Liver (tissue), 9 donors: ENCODE results near the gene FRMD7. TPM values are rescaled to one million over a fixed set of nuclear protein-coding genes. Genes with fewer than 3 reads are reported as not detected.
"Not testable (repeated sequence)": the region's sequence is repeated elsewhere in the genome, so short reads cannot be mapped to it uniquely, and the experiment has no call there.

Experiments
- DNase-seq: peaks from one replicate; pipeline ENCODE4 v3.0.0-alpha.2; 2017; ENCODE audit warnings: low spot score
- H3K27ac ChIP-seq, 2 donors: one replicate each; pipeline ENCODE4 v1.7.0; 2013; ENCODE audit warnings: inconsistent platforms in 2 of 2, low read length in 2 of 2, control low read depth in 1 of 2, low read depth in 1 of 2, mild to moderate bottlenecking in 1 of 2
- H3K27me3 ChIP-seq, 4 donors: one replicate each; pipeline versions ENCODE4 v1.6.1 to v1.7.0; 2013; ENCODE audit warnings: low read length in 3 of 4, inconsistent platforms in 1 of 4, mild to moderate bottlenecking in 1 of 4, moderate library complexity in 1 of 4; ENCODE audit not compliant: control insufficient read depth in 4 of 4, insufficient read depth in 4 of 4
- H3K36me3 ChIP-seq, 4 donors: one replicate each; pipeline versions ENCODE4 v1.6.1 to v1.7.0; 2013; ENCODE audit warnings: low read length in 3 of 4, mild to moderate bottlenecking in 3 of 4, low read depth in 1 of 4, moderate library complexity in 1 of 4; ENCODE audit not compliant: control insufficient read depth in 4 of 4, insufficient read depth in 3 of 4
- H3K4me1 ChIP-seq, 4 donors: one replicate each; pipeline versions ENCODE4 v1.6.1 to v1.7.0; 2013; ENCODE audit warnings: low read length in 3 of 4, mild to moderate bottlenecking in 3 of 4, moderate library complexity in 1 of 4; ENCODE audit not compliant: control insufficient read depth in 4 of 4, insufficient read depth in 4 of 4
- H3K4me3 ChIP-seq, 3 donors: one replicate each; pipeline versions ENCODE4 v1.6.1 to v1.7.0; 2013; ENCODE audit warnings: low read length in 3 of 3, control low read depth in 1 of 3, low read depth in 1 of 3, mild to moderate bottlenecking in 1 of 3
- H3K9ac ChIP-seq, 2 donors: one replicate each; pipeline ENCODE4 v1.7.0; 2013; ENCODE audit warnings: low read length in 2 of 2, mild to moderate bottlenecking in 2 of 2, moderate library complexity in 2 of 2, control low read depth in 1 of 2, low read depth in 1 of 2
- H3K9me3 ChIP-seq, 4 donors: one replicate each; pipeline versions ENCODE4 v1.6.1 to v1.7.0; 2013; ENCODE audit warnings: low read length in 3 of 4; ENCODE audit not compliant: control insufficient read depth in 4 of 4
- FOXA1 ChIP-seq: IDR thresholded peaks from 2 replicates; pipeline ENCODE4 v1.6.1; 2016; ENCODE audit warnings: antibody characterized with exemption
- HNF4G ChIP-seq: IDR thresholded peaks from 2 replicates; pipeline ENCODE4 v1.6.1; 2016; ENCODE audit warnings: antibody characterized with exemption
- JUND ChIP-seq, 2 donors: IDR thresholded peaks; 2 replicates each; pipeline ENCODE4 v1.6.1; 2016; ENCODE audit warnings: antibody characterized with exemption in 2 of 2
- RAD21 ChIP-seq, 2 donors: IDR thresholded peaks; 2 replicates each; pipeline ENCODE4 v1.6.1; 2016; ENCODE audit warnings: antibody characterized with exemption in 2 of 2, mild to moderate bottlenecking in 2 of 2
- SP1 ChIP-seq: IDR thresholded peaks from 2 replicates; pipeline ENCODE4 v1.6.1; 2018; ENCODE audit warnings: antibody characterized with exemption, mild to moderate bottlenecking
- TAF1 ChIP-seq: conservative IDR thresholded peaks from 2 replicates; pipeline ENCODE4 v1.6.1; 2016; ENCODE audit warnings: antibody characterized with exemption, mild to moderate bottlenecking
- WGBS: extraction: QIAGEN DNeasy Blood & Tissue Kit; methylation state at CpG from one replicate; pipeline ENCODE4 v1.1.7; 2013; 5-methylcytosine and 5-hydroxymethylcytosine counted together
- polyA plus RNA-seq, 2 donors: library from polyadenylated mRNA; stranded (reverse) in 1 of 2; unstranded in 1 of 2; fragments of 200-250 nt in 1 of 2; fragments of >200 nt in 1 of 2; fragmentation: Nextera tagmentation in 1 of 2; extraction: Ambion mirVana in 1 of 2; gene quantifications; one replicate each; pipeline versions ENCODE4 v1.2.1 to v1.2.3, GENCODE V29; 2013 to 2015
- total RNA-seq, 2 donors: library from RNA; depleted of rRNA; stranded (reverse); fragments of >200 nt; gene quantifications; one replicate each; pipeline ENCODE4 v1.2.3, GENCODE V29; 2014
- TF ChIP-seq, protein P1 (sequence below): IDR thresholded peaks from 2 replicates; pipeline ENCODE4 v1.6.1; 2016; ENCODE audit warnings: antibody characterized with exemption
- TF ChIP-seq, protein P2 (sequence below): IDR thresholded peaks from 2 replicates; pipeline ENCODE4 v1.6.1; 2016; ENCODE audit warnings: antibody characterized with exemption, mild to moderate bottlenecking
- donor health status: healthy.
- donor health status: healthy.
- donor health status: healthy.
- donor health status: healthy.
- donor health status: healthy.

FRMD7 gene
- total and polyA plus RNA-seq, 4 donors = 0.03 to 0.14 (median 0.08) TPM; not detected in 1

DNA sequence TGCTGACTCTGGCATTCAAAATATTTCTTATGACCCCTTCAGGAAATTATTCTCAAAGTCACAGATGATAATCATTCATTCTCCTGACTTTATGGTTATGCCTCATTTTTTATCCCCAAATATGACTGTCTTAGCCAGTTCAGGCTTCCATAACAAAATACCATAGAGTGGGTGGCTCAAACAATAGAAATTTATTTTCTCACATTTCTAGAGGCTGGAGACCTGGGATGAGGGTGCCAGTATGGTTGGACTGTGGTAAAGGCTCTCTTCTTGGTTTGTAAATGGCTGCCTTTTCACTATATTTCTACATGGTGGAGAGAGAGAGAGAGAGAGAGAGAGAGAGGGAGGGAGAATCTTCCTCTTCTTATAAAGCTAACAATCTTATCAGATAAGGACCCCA lies 20.5 kb downstream of the FRMD7 start:
- Histone ChIP-seq H3K4me3 (no peak overlapping the region), H3K36me3 (no peaks in the 10 kb centered on the region), H3K9me3 (no peaks in the 10 kb centered on the region), H3K27me3 (no peaks in the 10 kb centered on the region), H3K9ac (no peak overlapping the region), H3K27ac (no peak overlapping the region), H3K4me1 (no peaks in the 10 kb centered on the region)
- TF ChIP-seq JUND (IDR thresholded peaks at IDR 0.05) = no peak
- DNase-seq = no peak

- 97% methylated on average over 9 of the region's 9 CpGs for WGBS
- Histone ChIP-seq H3K36me3 (no peaks in the 10 kb centered on the region), H3K4me1 (no peaks in the 10 kb centered on the region), H3K9ac (no peak overlapping the region), H3K27me3 (no peaks in the 10 kb centered on the region), H3K27ac (no peak overlapping the region), H3K9me3 (no peaks in the 10 kb centered on the region), H3K4me3 (no peak overlapping the region)
- TF ChIP-seq SP1 = no peak
- no peak for TF ChIP-seq HNF4G
- TF ChIP-seq, protein P1, sequence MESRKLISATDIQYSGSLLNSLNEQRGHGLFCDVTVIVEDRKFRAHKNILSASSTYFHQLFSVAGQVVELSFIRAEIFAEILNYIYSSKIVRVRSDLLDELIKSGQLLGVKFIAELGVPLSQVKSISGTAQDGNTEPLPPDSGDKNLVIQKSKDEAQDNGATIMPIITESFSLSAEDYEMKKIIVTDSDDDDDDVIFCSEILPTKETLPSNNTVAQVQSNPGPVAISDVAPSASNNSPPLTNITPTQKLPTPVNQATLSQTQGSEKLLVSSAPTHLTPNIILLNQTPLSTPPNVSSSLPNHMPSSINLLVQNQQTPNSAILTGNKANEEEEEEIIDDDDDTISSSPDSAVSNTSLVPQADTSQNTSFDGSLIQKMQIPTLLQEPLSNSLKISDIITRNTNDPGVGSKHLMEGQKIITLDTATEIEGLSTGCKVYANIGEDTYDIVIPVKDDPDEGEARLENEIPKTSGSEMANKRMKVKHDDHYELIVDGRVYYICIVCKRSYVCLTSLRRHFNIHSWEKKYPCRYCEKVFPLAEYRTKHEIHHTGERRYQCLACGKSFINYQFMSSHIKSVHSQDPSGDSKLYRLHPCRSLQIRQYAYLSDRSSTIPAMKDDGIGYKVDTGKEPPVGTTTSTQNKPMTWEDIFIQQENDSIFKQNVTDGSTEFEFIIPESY = no peak
- no peak for TF ChIP-seq TAF1
- no peak for DNase-seq
Measured at GRCh38 chrX:132101799-132102198, 26.0 kb downstream of the FRMD7 start.

DNA sequence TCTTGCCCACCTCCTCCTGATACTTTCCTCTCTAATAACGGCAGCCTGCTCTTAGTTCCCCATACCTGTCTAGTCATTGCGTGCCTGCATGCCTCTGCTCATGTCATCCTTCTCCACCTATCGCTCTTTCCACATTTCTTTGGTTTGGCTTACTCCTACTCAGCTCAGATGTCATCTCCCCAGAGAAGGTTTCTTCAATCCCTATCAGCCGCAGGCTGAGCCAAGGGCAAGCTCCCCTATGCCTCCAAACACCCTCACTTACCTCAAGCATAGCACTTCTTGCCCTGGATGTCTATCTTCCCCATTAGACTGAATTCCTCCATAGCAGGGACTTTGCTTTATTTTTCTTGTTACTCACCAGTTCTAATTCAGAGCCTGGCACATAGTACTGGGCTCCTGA lies 26.6 kb downstream of the FRMD7 start:
- 90% methylated on average over 4 of the region's 4 CpGs for WGBS
- no peak for DNase-seq
- H3K4me1 ChIP-seq = no peaks in the 10 kb centered on the region
- H3K27me3 ChIP-seq = no peaks in the 10 kb centered on the region
- no peaks in the 10 kb centered on the region for H3K36me3 ChIP-seq
- no peak overlapping the region for H3K27ac ChIP-seq
- H3K9me3 ChIP-seq = no peaks in the 10 kb centered on the region
- no peak overlapping the region for H3K4me3 ChIP-seq
- H3K9ac ChIP-seq = no peak overlapping the region
- no peak for TF ChIP-seq RAD21 (IDR thresholded peaks at IDR 0.05)

DNA sequence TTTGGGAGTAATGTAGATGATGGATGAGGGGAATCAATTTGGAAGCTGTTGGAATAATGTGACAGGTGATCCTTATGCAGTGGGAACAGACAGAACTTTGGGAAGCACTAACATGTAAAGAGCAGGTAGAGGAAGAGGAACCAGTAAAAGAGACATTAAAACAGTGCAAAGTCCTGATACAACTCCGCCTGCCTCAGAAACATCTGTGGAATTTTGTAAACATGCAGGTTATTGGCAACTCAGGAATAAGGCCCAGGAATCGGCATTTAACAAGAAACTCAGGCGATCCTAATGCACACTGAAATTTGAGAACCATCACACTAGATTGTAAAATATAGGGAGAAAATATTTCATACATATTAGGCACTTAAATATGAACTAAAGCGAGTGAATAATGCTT lies 29.1 kb downstream of the FRMD7 start:
- H3K27me3 ChIP-seq, DNase-seq: not testable (repeated sequence)
- WGBS = 56% methylated on average over 4 of the region's 4 CpGs

GRCh38 chrX:132094164-132094563 lies 33.7 kb downstream of the FRMD7 start:
- H3K9ac ChIP-seq = no peak overlapping the region
- no peak for DNase-seq
- no peaks in the 10 kb centered on the region for H3K36me3 ChIP-seq
- peaks cover 0 to 13% (median 4%) of the 10 kb centered on the region in 4 donors for H3K4me1 ChIP-seq
- H3K27ac ChIP-seq = no peak overlapping the region
- H3K4me3 ChIP-seq = no peak overlapping the region
- WGBS = 29% methylated on average over 2 of the region's 2 CpGs
- no peaks in the 10 kb centered on the region for H3K9me3 ChIP-seq
- TF ChIP-seq, protein P2, sequence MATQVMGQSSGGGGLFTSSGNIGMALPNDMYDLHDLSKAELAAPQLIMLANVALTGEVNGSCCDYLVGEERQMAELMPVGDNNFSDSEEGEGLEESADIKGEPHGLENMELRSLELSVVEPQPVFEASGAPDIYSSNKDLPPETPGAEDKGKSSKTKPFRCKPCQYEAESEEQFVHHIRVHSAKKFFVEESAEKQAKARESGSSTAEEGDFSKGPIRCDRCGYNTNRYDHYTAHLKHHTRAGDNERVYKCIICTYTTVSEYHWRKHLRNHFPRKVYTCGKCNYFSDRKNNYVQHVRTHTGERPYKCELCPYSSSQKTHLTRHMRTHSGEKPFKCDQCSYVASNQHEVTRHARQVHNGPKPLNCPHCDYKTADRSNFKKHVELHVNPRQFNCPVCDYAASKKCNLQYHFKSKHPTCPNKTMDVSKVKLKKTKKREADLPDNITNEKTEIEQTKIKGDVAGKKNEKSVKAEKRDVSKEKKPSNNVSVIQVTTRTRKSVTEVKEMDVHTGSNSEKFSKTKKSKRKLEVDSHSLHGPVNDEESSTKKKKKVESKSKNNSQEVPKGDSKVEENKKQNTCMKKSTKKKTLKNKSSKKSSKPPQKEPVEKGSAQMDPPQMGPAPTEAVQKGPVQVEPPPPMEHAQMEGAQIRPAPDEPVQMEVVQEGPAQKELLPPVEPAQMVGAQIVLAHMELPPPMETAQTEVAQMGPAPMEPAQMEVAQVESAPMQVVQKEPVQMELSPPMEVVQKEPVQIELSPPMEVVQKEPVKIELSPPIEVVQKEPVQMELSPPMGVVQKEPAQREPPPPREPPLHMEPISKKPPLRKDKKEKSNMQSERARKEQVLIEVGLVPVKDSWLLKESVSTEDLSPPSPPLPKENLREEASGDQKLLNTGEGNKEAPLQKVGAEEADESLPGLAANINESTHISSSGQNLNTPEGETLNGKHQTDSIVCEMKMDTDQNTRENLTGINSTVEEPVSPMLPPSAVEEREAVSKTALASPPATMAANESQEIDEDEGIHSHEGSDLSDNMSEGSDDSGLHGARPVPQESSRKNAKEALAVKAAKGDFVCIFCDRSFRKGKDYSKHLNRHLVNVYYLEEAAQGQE = no peak
- TF ChIP-seq SP1 = no peak
- no peak for TF ChIP-seq FOXA1
- H3K27me3 ChIP-seq = peaks cover 0 to 3% (median 0%) of the 10 kb centered on the region in 4 donors

More for the DNA sequence above, 29.1 kb downstream of the FRMD7 start:
- H3K9ac ChIP-seq, H3K4me3 ChIP-seq, H3K27ac ChIP-seq, H3K9me3 ChIP-seq, H3K36me3 ChIP-seq, H3K4me1 ChIP-seq: not testable (repeated sequence)
